IMR-90 (cell line): ENCODE data around the gene CHRD. TPM values are rescaled to one million over a fixed set of nuclear protein-coding genes. Genes with fewer than 3 reads are reported as not detected.

Experiments
- ATAC-seq: fragments of 200-7000 bp; cut with Tn5 transposase; 2 replicates; pipeline ENCODE4 v1.9.1; 2020; ENCODE audit warnings: low read depth, mild to moderate bottlenecking, moderate library complexity
- BruUV-seq: library from RNA; stranded (reverse); fragments of 400-500 nt; replicated peaks from 2 replicates; lab custom pipeline; 2021; lab: Mats Ljungman, UMichigan
- CTCF ChIA-PET: fragments of 300-600 bp; formaldehyde crosslinking; extraction: SDS; loops from one replicate; lab custom pipeline; 2021; ENCODE audit warnings: antibody characterized with exemption; lab: Yijun Ruan, JAX
- POLR2A ChIA-PET: fragments of 300-600 bp; sonication (Branson Sonifier 250); formaldehyde crosslinking; loops from one replicate; lab custom pipeline; 2022; ENCODE audit warnings: antibody characterized with exemption; ENCODE audit not compliant: unreplicated experiment; lab: Charles Lee
- DNase-seq: peaks from one replicate; pipeline ENCODE4 v3.0.0; 2013
- H2AFZ ChIP-seq: replicated peaks from 2 replicates; pipeline ENCODE3; 2013; ENCODE audit warnings: low read length, mild to moderate bottlenecking; ENCODE audit not compliant: poor library complexity
- H2AK5ac ChIP-seq: 2 replicates; pipeline ENCODE4 v1.6.1; 2013; ENCODE audit warnings: low read depth, low read length, inconsistent platforms
- H2AK9ac ChIP-seq: replicated peaks from 2 replicates; pipeline ENCODE3; 2013; ENCODE audit warnings: mild to moderate bottlenecking, low read depth, low read length, moderate library complexity; ENCODE audit not compliant: poor library complexity
- H2BK120ac ChIP-seq: 2 replicates; pipeline ENCODE4 v1.6.1; 2013; ENCODE audit warnings: low read depth, low read length, inconsistent platforms
- H2BK15ac ChIP-seq: 3 replicates; pipeline ENCODE4 v1.6.1; 2013; ENCODE audit warnings: low read depth, low read length, inconsistent platforms
- H2BK20ac ChIP-seq: 2 replicates; pipeline ENCODE4 v1.6.1; 2013; ENCODE audit warnings: low read depth, mild to moderate bottlenecking, inconsistent platforms, low read length, moderate library complexity
- H2BK5ac ChIP-seq: 2 replicates; pipeline ENCODE4 v1.6.1; 2013; ENCODE audit warnings: mild to moderate bottlenecking, low read depth, low read length, inconsistent platforms; ENCODE audit not compliant: poor library complexity, severe bottlenecking
- H3K14ac ChIP-seq: replicated peaks from 2 replicates; pipeline ENCODE4 v1.6.1; 2013; ENCODE audit warnings: low read depth, low read length, inconsistent platforms
- H3K18ac ChIP-seq: 2 replicates; pipeline ENCODE4 v1.6.1; 2013; ENCODE audit warnings: low read depth, low read length, control low read depth
- H3K23ac ChIP-seq: 2 replicates; pipeline ENCODE4 v1.6.1; 2013; ENCODE audit warnings: low read depth, low read length, inconsistent platforms
- H3K27ac ChIP-seq: 2 replicates; pipeline ENCODE4 v1.5.1; 2013; ENCODE audit warnings: mild to moderate bottlenecking, control low read depth, low read length; ENCODE audit not compliant: insufficient read depth
- H3K27me3 ChIP-seq: 2 replicates; pipeline ENCODE4 v1.6.1; 2013; ENCODE audit warnings: low read length; ENCODE audit not compliant: control insufficient read depth, insufficient read depth
- H3K36me3 ChIP-seq: 2 replicates; pipeline ENCODE4 v1.6.1; 2013; ENCODE audit warnings: low read length, mixed read lengths; ENCODE audit not compliant: control insufficient read depth, insufficient read depth
- H3K4ac ChIP-seq: 2 replicates; pipeline ENCODE4 v1.6.1; 2013; ENCODE audit warnings: low read depth, low read length, inconsistent platforms
- H3K4me1 ChIP-seq: 2 replicates; pipeline ENCODE4 v1.6.1; 2013; ENCODE audit warnings: low read length, mixed read lengths; ENCODE audit not compliant: control insufficient read depth, insufficient read depth
- H3K4me2 ChIP-seq: 2 replicates; pipeline ENCODE4 v1.6.1; 2013; ENCODE audit warnings: low read depth, mild to moderate bottlenecking, control low read depth, low read length, moderate library complexity
- H3K4me3 ChIP-seq: 2 replicates; pipeline ENCODE4 v1.5.1; 2013; ENCODE audit warnings: low read depth, mild to moderate bottlenecking, control low read depth, low read length, moderate library complexity; ENCODE audit not compliant: insufficient read depth
- H3K56ac ChIP-seq: 2 replicates; pipeline ENCODE4 v1.6.1; 2013; ENCODE audit warnings: low read length, inconsistent platforms; ENCODE audit not compliant: insufficient read depth; ENCODE audit errors: extremely low read depth
- H3K79me1 ChIP-seq, 2 experiments: 2 replicates each; pipeline ENCODE4 v1.6.1; 2013; ENCODE audit warnings: low read length in 2 of 2, inconsistent platforms in 1 of 2, low read depth in 1 of 2
- H3K9ac ChIP-seq: 2 replicates; pipeline ENCODE4 v1.6.1; 2013; ENCODE audit warnings: low read depth, low read length, control low read depth
- H3K9me1 ChIP-seq: 2 replicates; pipeline ENCODE4 v1.6.1; 2013; ENCODE audit warnings: low read length, inconsistent platforms; ENCODE audit not compliant: insufficient read depth
- H3K9me3 ChIP-seq: 2 replicates; pipeline ENCODE4 v1.6.1; 2013; ENCODE audit warnings: low read length; ENCODE audit not compliant: control insufficient read depth, insufficient read depth
- H4K20me1 ChIP-seq: 2 replicates; pipeline ENCODE4 v1.6.1; 2013; ENCODE audit warnings: low read length, inconsistent platforms; ENCODE audit not compliant: insufficient read depth
- H4K5ac ChIP-seq: 2 replicates; pipeline ENCODE4 v1.6.1; 2013; ENCODE audit warnings: mild to moderate bottlenecking, low read depth, low read length, control low read depth
- H4K8ac ChIP-seq, 2 experiments: 2 replicates each; pipeline ENCODE4 v1.6.1; 2013; ENCODE audit warnings: low read depth in 2 of 2, low read length in 2 of 2, control low read depth in 1 of 2, inconsistent platforms in 1 of 2
- H4K91ac ChIP-seq: 2 replicates; pipeline ENCODE4 v1.6.1; 2013; ENCODE audit warnings: low read depth, low read length, inconsistent platforms; ENCODE audit not compliant: insufficient read depth
- BHLHE40 ChIP-seq: fragments of 150-350 bp; IDR thresholded peaks from 2 replicates; pipeline ENCODE4 v1.6.1; 2016; ENCODE audit warnings: mild to moderate bottlenecking, low read depth, low read length
- CEBPB ChIP-seq: IDR thresholded peaks from 2 replicates; pipeline ENCODE4 v1.6.1; 2012; ENCODE audit warnings: low read depth, low read length, improper control_type of control experiment
- CHD1 ChIP-seq: IDR thresholded peaks from 2 replicates; pipeline ENCODE4 v1.6.1; 2012; ENCODE audit warnings: low read depth, low read length, improper control_type of control experiment
- FOS ChIP-seq: fragments of 150-350 bp; IDR thresholded peaks from 2 replicates; pipeline ENCODE4 v1.6.1; 2016; ENCODE audit warnings: low read depth, low read length
- MAFK ChIP-seq: IDR thresholded peaks from 2 replicates; pipeline ENCODE4 v1.6.1; 2012; ENCODE audit warnings: low read depth, low read length, improper control_type of control experiment
- MAZ ChIP-seq: IDR thresholded peaks from 2 replicates; pipeline ENCODE4 v1.6.1; 2012; ENCODE audit warnings: low read depth, mild to moderate bottlenecking, low read length, improper control_type of control experiment, moderate library complexity, borderline replicate concordance
- MXI1 ChIP-seq: IDR thresholded peaks from 2 replicates; pipeline ENCODE4 v1.6.1; 2012; ENCODE audit warnings: low read depth, mild to moderate bottlenecking, low read length, moderate library complexity, borderline replicate concordance
- NFE2L2 ChIP-seq: fragments of 150-350 bp; IDR thresholded peaks from 2 replicates; pipeline ENCODE4 v1.6.1; 2016; ENCODE audit warnings: low read depth, mild to moderate bottlenecking, low read length
- POLR2A ChIP-seq: IDR thresholded peaks from 2 replicates; pipeline ENCODE4 v1.6.1; 2012; ENCODE audit warnings: mild to moderate bottlenecking, low read depth, low read length
- RAD21 ChIP-seq: IDR thresholded peaks from 2 replicates; pipeline ENCODE4 v1.6.1; 2012; ENCODE audit warnings: low read length, improper control_type of control experiment
- RCOR1 ChIP-seq: IDR thresholded peaks from 2 replicates; pipeline ENCODE4 v1.6.1; 2012; ENCODE audit warnings: mild to moderate bottlenecking, low read length, improper control_type of control experiment; ENCODE audit not compliant: insufficient replicate concordance
- RFX5 ChIP-seq: IDR thresholded peaks from 2 replicates; pipeline ENCODE4 v1.8.0; 2012; ENCODE audit warnings: low read depth, mild to moderate bottlenecking, low read length, moderate library complexity
- SMC3 ChIP-seq: fragments of 150-350 bp; IDR thresholded peaks from 2 replicates; pipeline ENCODE4 v1.6.1; 2016; ENCODE audit warnings: low read depth, mild to moderate bottlenecking, antibody characterized with exemption, low read length, moderate library complexity
- USF2 ChIP-seq: fragments of 150-350 bp; IDR thresholded peaks from 2 replicates; pipeline ENCODE4 v1.6.1; 2017; ENCODE audit warnings: mild to moderate bottlenecking, antibody characterized with exemption, low read length, low read depth
- WGBS, 2 experiments: methylation state at CpG; one replicate each; pipeline versions ENCODE4 v1.1.5 to v1.1.7; 2013; ENCODE audit warnings: missing lambda C conversion rate in 2 of 2; ENCODE audit not compliant: insufficient read length in 1 of 2; ENCODE audit errors: extremely low coverage in 2 of 2; 5-methylcytosine and 5-hydroxymethylcytosine counted together
- dilution Hi-C: fragments of 300-500 bp; cut with HindIII; formaldehyde crosslinking; loops from one replicate; pipeline ENCODE4 v1.14.3; 2018; ENCODE audit warnings: low sequenced_read_pairs; ENCODE audit not compliant: unreplicated experiment
- in situ Hi-C: fragments of 300-500 bp; cut with MboI; formaldehyde crosslinking; loops from 3 replicates; pipeline ENCODE4 v1.14.3; 2019; ENCODE audit warnings: low sequenced_read_pairs, inconsistent platforms, mixed read lengths
- intact Hi-C: fragments of 100-400 bp; cut with micrococcal nuclease; formaldehyde crosslinking; loops from 2 replicates; pipeline ENCODE4 v1.10.0; 2022
- polyA plus RNA-seq, 3 experiments: library from polyadenylated mRNA; depleted of rRNA; stranded (reverse); fragments of >200 nt; gene quantifications; 2 replicates each; pipeline ENCODE4 v1.2.3, GENCODE V29; 2012; ENCODE audit warnings: low replicate concordance in 1 of 3
- total RNA-seq: library from RNA; depleted of rRNA; stranded (reverse); fragments of >200 nt; gene quantifications from 2 replicates; pipeline ENCODE4 v1.2.3, GENCODE V29; 2012
- TF ChIP-seq, protein P1 (sequence below): conservative IDR thresholded peaks from 2 replicates; pipeline ENCODE4 v1.5.1; 2012; ENCODE audit warnings: mild to moderate bottlenecking, low read depth, low read length, improper control_type of control experiment

Gene CHRD
- total and polyA plus RNA-seq, 2 of the 4 experiments (the other 2 are of a cell fraction), result under 0.01 to 0.09 TPM

DNA sequence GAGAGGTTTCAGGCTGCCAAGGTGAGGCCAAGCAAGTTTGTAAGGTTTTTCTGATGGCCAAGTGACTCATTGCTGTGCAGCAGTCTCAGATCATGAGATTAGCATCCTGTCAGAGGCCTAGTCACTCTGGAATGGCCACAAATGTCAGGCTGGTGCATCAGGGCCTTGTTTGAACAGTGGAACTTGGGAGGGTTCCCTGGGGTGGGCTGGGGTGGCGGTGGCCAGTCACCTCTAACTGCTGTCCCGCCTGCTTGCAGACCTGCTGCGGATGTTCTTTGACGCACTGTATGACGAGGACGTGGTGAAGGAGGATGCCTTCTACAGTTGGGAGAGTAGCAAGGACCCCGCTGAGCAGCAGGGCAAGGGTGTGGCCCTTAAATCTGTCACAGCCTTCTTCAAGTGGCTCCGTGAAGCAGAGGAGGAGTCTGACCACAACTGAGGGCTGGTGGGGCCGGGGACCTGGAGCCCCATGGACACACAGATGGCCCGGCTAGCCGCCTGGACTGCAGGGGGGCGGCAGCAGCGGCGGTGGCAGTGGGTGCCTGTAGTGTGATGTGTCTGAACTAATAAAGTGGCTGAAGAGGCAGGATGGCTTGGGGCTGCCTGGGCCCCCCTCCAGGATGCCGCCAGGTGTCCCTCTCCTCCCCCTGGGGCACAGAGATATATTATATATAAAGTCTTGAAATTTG, 45.2 kb upstream of the CHRD start:
- in situ Hi-C loops (no loop called here), dilution Hi-C loops (no loop called here), intact Hi-C loops (no loop called here)
- 53% methylated on average over 2 of the region's 15 CpGs; no CpG with 5 or more reads in 1 of the 2 experiments for WGBS, 2 experiments
- Histone ChIP-seq H3K27me3 (no peaks in the 10 kb centered on the region), H3K14ac (no peak overlapping the region), H3K79me1 (peaks cover 20 to 78% of the 10 kb centered on the region in 2 experiments), H3K27ac (peak overlapping the region; percentile 41; the same call in 1 of the 2 replicates), H3K9me1 (peaks cover 28% of the 10 kb centered on the region), H2BK20ac (no peak overlapping the region), H4K8ac (peak overlapping the region in 1 of 2 experiments; percentile 26; a peak in 1 of 4 replicates), H3K4ac (peak overlapping the region; percentile 28; the same call in 1 of the 2 replicates), H3K9ac (no peak overlapping the region), H4K91ac (no peak overlapping the region), H2BK15ac (no peak overlapping the region), H3K4me3 (no peak overlapping the region), H2AFZ (no peak overlapping the region), H3K36me3 (peaks cover 49% of the 10 kb centered on the region), H3K56ac (no peak overlapping the region), H3K4me1 (peaks cover 39% of the 10 kb centered on the region), H2AK5ac (peak overlapping the region; percentile 88), H4K20me1 (peaks cover 65% of the 10 kb centered on the region), H4K5ac (no peak overlapping the region), H3K4me2 (no peak overlapping the region), H3K18ac (no peak overlapping the region), H2BK120ac (no peak overlapping the region), H2AK9ac (peak overlapping the region; percentile 57), H3K23ac (no peak overlapping the region), H3K9me3 (no peaks in the 10 kb centered on the region), H2BK5ac (peak overlapping the region; percentile 77)
- BruUV-seq, result TSS peak; percentile 79
- no peak for ATAC-seq
- CTCF ChIA-PET, result no interaction called here
- peak; percentile 86 for DNase-seq
- POLR2A ChIA-PET, result no interaction called here
- TF ChIP-seq MAZ (0 out of 2 replicates have a peak, but pooled peaks have one; percentile 20), CEBPB (no peak), FOS (peak; percentile 57; the same call in 1 of the 2 replicates), MAFK (no peak), MXI1 (no peak), NFE2L2 (no peak), USF2 (no peak), RCOR1 (peak; percentile 68), BHLHE40 (peak; percentile 33; the same call in 1 of the 2 replicates), SMC3 (no peak), RFX5 (no peak), RAD21 (no peak), POLR2A (no peak), CHD1 (no peak)
- TF ChIP-seq, protein P1, sequence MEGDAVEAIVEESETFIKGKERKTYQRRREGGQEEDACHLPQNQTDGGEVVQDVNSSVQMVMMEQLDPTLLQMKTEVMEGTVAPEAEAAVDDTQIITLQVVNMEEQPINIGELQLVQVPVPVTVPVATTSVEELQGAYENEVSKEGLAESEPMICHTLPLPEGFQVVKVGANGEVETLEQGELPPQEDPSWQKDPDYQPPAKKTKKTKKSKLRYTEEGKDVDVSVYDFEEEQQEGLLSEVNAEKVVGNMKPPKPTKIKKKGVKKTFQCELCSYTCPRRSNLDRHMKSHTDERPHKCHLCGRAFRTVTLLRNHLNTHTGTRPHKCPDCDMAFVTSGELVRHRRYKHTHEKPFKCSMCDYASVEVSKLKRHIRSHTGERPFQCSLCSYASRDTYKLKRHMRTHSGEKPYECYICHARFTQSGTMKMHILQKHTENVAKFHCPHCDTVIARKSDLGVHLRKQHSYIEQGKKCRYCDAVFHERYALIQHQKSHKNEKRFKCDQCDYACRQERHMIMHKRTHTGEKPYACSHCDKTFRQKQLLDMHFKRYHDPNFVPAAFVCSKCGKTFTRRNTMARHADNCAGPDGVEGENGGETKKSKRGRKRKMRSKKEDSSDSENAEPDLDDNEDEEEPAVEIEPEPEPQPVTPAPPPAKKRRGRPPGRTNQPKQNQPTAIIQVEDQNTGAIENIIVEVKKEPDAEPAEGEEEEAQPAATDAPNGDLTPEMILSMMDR, result no peak
